GM18909 (cell line): ENCODE data around the gene OSBPL9.
"Not testable (repeated sequence)": the region's sequence is repeated elsewhere in the genome, so short reads cannot be mapped to it uniquely, and the experiment has no call there.

Experiments used
- ATAC-seq: cut with Tn5 transposase; IDR thresholded peaks from one replicate; pipeline ENCODE4 v1.9.1; 2021; ENCODE audit warnings: mild to moderate bottlenecking; ENCODE audit not compliant: unreplicated experiment, poor library complexity

OSBPL9 gene

GRCh38 chr1:51607681-51608095 lies 9.2 kb upstream of the OSBPL9 start:
- ATAC-seq = no peak

DNA sequence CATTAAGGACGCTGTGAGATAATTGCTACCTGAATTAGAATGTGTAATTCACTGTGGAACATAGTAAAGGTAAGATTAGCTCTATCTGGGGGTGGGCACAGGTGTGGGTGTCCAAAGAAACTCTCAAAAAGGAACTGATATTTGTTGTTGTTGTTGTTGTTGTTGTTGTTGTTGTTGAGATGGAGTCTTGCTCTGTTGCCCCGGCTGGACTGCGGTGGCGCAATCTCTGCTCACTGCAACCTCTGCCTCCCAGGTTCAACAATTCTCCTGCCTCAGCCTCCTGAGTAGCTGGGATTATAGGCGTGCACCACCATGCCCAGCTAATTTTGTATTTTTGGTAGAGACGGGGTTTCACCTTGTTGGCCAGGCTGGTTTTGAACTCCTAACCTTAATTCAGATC lies 6.8 kb upstream of the OSBPL9 start:
- ATAC-seq = not testable (repeated sequence)

GRCh38 chr1:51610637-51611036 lies 6.3 kb upstream of the OSBPL9 start:
- no peak for ATAC-seq

DNA sequence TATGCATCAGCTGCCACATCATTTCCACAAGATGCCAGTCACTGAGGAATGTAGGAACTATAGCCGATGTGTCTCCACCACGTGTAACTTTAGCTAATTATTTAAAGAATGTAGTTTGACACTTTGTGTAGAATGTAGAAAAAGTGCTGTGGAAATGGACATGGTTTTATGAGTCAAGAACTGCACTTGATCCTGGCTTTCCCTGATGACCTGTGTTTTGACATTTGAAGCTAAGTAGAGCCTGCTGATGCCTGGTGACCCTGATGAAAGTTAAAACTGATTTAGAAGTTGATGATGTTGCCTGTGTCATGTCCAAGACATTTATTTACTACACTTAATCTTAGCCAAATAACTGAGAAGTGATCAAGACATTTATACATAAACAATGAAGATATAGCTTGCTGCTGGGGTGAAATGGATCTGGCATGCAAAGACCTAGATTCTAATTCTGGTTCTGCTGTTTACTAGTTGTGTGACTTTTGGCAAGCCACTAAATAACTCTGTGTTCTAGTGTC lies 4.4 kb upstream of the OSBPL9 start:
- no peak for ATAC-seq

- ATAC-seq = no peak
Measured at GRCh38 chr1:51615780-51616291, 1.1 kb upstream of the OSBPL9 start.

DNA sequence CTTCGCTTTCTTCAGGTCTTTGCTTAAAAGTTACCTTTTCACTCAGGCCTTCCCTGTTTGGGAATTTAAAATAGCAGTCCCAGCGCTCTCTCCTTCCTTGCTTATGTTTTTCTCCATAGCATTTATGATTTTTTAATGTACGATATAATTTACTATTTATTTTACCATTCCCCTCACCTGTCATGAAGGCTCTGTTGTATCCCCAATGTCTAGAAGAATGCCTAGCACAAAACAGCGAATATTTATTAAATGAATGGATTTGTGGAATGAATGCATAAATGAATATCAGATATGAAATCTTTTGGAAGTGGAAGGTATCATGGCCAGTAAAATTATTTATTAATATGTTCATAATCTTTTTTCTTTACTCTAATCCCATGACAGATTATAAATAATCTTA lies 402 bp upstream of the OSBPL9 start:
- ATAC-seq = no peak

GRCh38 chr1:51618715-51619114 lies 1.8 kb downstream of the OSBPL9 start:
- no peak for ATAC-seq

DNA sequence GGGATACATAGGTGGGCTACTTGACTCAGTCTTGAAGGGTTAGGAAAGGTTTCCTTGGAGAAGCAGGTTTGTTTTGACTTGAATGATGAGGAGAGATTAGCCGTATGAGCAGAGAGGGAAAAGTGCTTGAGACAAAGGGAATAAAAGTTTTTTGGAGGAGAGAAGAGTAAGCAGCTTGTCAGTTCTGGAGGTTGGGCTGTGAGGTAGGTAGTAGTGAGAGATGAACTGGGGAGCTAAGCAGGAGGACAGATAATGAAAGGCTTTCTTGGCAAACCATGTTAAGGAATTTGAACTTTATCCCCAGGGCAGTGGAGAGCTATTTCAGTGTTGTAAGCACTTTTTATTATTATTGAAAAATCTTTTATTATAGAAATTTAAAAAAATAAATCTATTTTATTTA lies 3.6 kb downstream of the OSBPL9 start:
- ATAC-seq = no peak

DNA sequence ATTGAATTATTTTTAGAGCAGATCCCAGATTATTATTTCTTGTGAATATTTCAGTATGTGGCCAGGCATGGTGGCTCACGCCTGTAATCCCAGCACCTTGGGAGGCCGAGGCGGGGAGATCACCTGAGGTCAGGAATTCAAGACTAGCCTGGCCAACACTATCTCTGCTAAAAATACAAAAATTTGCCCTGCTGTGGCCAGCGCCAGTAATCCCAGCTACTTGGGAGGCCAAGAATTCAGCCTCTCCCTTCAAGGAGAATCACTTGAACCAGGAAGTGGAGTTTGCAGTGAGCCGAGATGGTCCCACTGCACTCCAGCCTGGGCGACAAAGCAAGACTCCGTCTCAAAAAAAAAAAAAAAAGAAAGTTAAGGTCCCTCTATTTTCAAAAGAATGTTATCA lies 4.3 kb downstream of the OSBPL9 start:
- no peak for ATAC-seq

DNA sequence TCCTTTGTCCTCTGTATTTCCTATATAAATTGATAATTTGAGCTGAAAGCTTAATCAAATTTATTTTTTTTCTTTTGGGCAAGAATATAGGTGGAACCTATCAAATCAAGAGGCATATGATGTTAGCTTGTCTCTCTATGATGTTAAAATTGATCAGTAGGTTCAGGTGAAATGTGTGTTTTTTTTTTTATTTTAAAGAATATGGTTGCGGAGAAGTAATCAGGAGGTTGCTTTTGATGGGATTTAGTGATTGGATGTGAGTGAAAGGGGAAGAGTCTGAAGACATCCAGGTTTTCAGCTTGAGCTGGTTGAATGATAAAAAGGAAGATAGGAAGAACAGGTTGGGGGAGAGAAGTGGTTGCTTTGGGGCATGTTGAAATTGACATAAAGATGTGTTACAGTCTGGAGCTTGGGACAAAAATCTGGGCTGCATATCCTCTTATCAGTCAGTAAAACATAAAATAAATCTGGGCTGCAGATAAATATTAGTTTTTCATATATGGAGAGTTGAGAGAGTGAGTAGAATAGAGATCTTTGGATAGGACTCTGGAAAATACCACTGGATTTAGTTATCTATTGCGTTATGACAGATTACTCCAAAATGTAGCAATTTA lies 5.1 kb downstream of the OSBPL9 start:
- no peak for ATAC-seq

DNA sequence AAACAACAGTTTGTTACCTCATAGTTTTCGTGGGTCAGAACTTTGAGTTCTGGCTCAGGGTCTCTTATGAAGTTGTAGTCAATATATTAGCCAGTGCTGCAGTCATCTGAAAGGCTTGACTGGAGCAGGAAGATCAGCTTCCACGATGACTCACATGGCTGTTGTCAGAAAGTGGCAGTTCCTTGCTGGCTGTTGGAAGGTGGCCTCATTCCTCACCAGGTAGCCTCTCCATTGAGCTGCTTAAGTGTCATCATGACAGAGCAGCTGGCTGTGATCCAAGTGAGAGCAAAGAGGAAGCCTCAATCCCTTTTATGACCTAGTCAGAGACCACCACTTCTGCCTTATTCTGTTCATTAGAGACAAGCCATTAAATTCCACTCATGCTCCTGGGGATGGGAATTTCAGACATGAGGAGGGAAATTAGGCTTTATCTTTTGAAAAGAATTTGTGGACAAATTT lies 5.6 kb downstream of the OSBPL9 start:
- no peak for ATAC-seq

- ATAC-seq = no peak
Measured at GRCh38 chr1:51623025-51623424, 6.1 kb downstream of the OSBPL9 start.

GRCh38 chr1:51623450-51623849 lies 6.6 kb downstream of the OSBPL9 start:
- no peak for ATAC-seq

DNA sequence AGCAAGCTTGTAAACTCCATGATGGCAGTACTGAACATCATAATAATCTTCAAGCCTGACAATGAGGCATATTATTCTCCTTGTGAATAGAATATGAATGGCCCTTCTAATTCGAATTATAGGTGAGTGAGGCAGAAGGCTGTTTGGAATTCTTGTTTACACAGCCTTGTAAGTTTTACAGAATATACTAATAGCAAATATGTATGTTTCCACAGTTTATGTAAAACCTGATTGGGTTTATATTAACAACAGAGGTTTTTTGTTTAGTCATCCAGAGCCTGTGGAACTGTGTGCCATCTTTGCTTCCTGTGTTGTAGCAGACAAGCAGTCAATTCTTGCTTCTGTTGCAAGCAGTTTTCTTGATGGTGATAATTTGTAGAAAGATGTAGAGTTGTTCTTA lies 8.0 kb downstream of the OSBPL9 start:
- ATAC-seq = no peak

- ATAC-seq = no peak
Measured at GRCh38 chr1:51627672-51628071, 10.8 kb downstream of the OSBPL9 start.

DNA sequence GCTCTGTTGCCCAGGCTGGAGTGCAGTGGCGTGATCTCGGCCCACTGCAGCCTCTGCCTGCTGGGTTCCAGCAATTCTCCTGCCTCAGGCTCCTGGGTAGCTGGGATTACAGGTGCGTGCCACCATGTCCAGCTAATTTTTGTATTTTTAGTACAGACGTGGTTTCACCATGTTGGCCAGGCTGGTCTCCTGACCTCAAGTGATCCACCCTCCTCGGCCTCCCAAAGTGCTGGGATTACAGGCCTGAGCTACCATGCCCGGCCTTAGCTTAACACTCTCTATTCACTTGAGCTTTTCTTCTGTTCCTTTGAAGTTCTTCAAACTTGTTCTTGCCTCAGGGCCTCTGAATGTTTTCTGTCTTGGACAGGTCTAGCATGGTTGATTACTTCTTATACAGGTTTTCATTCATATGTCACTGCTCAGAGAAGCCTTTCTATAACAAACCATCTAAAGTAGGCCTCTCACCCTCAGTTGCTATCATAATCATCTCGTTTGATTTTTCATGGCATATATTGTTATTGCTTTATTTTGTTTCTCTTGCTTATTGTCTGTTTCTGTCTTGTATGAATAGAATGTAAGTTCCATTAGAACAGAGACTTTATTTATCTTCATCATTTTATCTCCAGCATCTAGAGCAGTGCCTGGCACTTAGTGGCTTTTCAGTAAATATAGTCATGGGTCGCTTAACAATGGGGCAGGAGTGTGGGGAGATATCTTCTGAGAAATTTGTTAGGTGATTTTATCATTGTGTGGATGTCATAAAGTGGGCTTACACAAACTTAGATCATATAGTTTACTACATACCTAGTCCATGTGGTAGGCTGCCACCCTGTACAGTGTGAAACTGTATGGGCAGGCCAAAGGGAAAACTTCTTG lies 12.1 kb downstream of the OSBPL9 start:
- no peak for ATAC-seq

- ATAC-seq = no peak
Measured at GRCh38 chr1:51629918-51630317, 13.0 kb downstream of the OSBPL9 start.

DNA sequence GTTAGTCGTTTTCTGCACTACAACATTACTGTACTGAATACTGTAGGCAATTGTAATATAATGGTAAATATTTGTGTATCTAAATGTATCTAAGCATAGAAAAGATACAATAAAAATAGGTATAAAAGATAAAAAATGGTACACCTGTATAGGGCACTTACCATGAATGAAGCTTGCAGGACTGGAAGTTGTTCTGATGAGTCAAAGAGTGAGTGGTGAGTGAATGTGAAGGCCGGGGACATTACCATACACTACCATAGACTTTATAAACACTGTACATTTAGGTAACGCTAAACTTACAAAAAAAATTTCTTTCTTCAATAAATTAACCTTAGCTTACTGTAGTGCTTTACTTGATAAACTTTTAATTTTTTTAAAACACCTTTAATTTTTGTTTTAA lies 13.5 kb downstream of the OSBPL9 start:
- ATAC-seq = no peak

DNA sequence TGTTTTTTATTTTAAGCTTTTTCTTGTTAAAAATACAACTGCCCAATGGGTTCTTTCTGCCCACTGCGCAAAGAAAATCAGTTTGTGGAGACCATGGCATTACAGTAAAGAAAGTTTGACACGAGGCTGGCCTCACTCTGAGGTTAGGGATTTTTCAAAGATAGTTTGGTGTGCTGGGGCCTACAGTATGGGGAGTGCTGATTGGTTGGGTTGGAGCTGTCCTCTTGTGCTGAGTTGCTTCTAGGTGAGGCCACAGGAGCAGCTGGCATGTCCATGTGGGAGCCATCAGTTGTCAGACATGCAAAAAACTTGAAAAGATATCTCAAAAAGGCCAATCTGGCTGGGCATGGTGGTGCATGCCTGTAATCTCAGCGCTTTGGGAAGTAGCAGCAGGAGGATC lies 14.0 kb downstream of the OSBPL9 start:
- ATAC-seq = no peak

DNA sequence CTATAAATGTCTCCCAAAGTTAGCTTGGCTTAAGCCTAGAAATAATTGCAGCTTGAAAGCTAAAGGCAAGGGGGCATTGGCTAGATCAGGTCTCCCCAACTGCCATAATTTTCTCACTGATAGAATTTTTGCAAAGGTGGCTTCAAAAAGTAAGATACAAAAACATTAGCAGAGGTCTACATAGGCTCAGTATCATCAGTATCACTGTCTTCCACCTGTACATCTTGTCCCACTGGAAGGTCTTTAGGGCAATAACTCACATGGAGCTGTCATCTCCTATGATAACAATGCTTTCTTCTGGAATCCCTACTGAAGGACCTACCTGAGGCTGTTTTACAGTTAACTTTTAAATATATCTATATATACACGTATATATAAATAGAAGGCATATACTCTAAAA lies 14.9 kb downstream of the OSBPL9 start:
- no peak for ATAC-seq

DNA sequence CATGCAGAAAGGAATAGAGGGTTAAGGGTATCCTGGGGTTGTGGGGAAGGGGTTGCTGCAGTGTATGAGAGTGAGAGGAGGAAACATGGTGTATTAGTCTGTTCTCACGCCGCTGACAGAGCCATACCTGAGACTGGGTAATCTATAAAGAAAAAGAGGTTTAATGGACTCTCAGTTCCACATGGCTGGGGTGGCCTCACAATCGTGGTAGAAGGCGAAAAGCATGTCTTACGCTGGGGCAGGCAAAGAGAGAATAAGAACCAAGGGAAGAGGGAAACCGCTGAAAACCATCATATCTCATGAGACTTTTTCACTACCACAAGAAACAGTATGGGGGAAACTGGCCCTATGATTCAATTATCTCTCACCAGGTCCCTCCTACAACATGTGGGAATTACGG lies 17.7 kb downstream of the OSBPL9 start:
- no peak for ATAC-seq
